SK-N-DZ (cell line): Measurements from ENCODE around the gene MDM2.
"Not testable (repeated sequence)": the region's sequence is repeated elsewhere in the genome, so short reads cannot be mapped to it uniquely, and the experiment has no call there.

Experiments
- DNase-seq: peaks from one replicate; pipeline ENCODE4 v3.0.0-alpha.2; 2015; ENCODE audit warnings: low spot score

The MDM2 gene

DNA sequence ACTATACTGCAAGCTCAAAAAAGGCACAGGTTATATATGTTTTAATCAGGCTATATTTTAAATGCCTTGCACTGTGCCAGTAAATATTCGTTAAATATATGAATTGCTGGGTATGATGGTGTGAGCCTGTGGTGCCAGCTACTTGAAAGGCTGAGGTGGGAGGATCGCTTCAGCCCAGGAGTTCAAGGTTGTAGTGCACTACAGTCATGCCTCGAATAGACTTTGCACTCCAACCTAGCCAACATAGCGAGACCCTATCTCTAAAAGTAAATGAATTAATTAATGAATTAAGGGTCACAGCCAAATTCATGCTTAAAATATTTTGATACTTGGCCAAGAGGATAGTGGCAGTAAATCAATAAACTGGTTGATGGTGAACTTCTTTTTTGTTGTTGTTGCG lies 22.2 kb upstream of the MDM2 start:
- no peak for DNase-seq

DNA sequence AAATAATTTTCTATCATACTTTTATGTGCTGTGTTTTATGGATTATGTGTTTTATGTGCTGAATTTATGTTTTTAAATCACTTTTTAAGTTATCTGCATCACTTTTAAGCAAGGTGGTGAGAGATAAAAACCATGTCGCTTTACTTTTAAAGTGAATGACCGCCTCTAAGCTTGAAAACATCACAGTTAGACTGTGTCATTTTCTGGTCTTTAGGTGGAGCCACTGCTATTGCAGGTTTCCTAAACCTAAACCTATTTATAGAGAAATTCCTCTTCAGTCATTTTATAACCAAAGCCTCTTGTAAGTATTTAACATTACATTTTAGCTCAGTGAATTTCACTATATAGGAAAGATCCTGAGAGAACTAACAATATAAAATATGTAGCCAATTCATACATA lies 21.0 kb upstream of the MDM2 start:
- DNase-seq = no peak

DNA sequence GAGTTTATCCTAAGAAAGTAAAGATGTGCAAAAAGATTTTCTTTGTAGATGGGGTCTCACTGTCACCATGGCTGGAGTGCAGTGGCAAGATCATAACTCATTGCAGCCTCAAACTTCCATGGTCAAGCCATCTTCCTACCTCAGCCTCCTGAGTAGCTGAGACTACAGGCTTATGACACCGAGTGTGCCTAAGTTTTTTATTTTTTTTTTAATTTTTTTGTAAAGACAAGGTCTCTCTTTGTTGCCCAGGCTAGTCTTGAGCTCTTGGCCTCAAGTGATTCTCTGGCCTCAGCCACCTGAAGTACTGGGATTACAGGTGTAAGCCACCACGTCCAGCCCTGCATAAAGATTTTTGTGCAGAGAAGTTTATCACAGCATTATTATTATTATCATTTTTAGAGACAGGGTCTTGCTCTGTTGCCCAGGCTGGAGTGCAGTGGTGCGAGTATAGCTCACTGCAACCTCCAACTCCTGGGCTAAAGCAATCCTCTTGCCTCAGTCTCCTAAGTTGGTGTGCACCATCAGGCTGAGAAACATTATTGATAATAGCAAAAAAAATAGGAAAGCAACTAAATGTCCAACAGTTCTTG lies 19.3 kb upstream of the MDM2 start:
- DNase-seq = no peak

DNA sequence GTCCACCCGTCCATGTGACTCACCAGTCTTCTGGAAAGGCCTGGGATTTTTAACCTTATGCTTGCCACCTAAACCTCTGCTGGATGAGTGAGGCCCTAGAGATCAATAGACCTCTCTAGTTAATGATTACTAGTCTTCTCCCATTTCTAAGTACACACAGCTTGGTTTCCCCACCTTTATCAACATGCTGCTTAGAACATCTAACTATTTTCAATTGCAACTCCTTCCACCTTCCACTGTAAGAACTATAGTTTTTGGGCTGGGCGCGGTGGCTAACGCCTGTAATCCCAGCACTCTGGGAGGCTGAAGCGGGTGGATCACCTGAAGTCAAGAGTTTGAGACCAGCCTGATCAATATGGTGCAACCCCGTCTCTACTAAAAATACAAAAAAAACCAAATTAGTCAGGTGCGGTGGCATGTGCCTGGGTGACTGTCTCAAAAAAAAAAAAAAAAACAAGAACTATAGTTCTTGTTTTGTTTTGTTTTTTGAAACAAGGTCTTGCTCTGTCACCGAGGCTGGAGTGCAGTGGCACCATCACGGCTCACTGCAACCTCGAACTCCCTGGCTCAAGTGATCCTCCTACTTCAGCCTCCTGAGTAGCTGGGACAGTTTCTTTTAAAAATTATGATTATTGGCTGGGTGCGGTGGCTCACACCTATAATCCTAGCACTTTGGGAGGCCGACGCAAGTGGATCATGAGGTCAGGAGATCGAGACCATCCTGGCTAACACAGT lies 18.7 kb upstream of the MDM2 start:
- no peak for DNase-seq

DNA sequence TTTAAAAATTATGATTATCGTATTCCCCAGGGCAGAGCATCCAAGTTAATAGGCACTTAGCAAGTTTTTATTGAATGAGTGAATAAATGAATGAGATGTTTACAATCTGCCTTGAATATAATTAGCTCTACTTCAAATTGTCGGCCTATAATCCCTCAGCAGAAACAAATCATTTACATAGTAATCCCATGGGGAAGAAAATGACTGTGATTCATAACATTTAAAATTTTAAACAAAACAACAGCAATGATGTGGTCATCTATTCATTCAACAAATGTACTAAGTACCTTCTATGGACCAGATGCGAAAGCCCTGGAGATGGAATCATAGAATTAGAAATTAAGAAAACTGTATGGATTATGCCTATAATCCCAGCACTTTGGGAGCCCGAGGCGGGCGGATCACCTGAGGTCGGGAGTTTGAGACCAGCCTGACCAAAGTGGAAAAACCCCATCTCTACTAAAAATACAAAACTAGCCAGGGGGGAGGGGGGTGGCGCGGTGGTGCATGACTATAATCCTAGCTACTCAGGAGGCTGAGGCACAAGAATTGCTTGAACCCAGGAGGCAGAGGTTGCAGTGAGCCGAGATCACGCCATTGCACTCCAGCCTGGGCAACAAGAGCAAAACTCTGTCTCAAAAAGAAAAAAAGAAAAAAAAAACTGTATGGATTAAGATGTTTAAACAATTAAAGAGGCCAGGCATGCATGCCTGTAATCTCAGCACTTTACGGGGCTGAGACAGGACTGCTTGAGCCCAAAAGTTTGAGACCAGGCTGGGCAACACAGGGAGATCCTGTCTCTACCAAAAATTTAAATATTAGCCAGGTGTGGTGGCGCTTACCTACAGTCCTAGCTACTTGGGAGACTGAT lies 17.7 kb upstream of the MDM2 start:
- DNase-seq = no peak

GRCh38 chr12:68790952-68791234 lies 17.1 kb upstream of the MDM2 start:
- DNase-seq = no peak

DNA sequence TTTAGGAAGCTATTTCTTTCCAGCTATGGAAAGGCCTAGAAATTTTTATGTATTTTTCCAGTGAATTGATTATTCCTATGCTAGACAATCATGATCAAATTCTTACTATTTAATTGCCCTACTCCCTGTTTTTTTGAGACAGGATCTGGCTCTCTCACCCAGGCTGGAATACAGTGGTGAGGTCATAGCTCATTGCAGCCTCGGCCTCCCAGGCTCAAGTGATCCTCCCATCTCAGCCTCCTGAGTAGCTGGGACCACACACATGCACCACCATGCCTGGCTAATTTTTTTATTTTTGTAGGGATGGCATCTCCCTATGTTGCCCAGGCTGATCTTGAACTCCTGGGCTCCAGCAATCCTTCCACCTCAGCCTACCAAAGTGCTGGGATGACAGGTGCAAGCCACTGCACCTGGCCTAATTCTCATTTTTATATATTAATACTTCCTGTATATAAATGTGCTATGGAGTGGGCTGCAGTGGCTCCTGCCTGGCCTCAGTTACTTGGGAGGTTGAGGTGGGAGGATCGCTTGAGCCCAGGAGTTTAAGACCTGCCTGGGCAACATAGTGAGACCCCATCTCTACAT lies 16.0 kb upstream of the MDM2 start:
- no peak for DNase-seq

DNA sequence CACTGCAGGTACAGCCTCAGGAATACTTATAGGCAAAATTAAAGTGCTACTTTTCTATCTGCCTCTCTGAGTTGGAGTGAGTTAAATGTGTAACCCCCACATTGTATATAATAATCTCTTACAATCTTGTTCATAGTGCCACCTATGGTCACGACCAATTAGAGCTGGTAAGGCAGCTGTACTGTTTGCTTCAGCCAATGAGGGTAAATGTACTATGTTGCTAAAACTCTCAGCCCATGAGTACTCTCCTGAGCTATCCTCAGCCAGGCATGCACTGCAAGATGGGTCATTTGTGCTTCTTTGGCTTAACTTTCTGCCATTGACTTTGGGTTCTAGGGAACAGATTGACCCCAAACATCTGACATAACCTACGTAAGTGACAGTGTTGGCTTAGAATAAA lies 15.0 kb upstream of the MDM2 start:
- DNase-seq = peak; percentile 29

- DNase-seq = no peak
Measured at GRCh38 chr12:68793436-68793835, 14.5 kb upstream of the MDM2 start.

DNA sequence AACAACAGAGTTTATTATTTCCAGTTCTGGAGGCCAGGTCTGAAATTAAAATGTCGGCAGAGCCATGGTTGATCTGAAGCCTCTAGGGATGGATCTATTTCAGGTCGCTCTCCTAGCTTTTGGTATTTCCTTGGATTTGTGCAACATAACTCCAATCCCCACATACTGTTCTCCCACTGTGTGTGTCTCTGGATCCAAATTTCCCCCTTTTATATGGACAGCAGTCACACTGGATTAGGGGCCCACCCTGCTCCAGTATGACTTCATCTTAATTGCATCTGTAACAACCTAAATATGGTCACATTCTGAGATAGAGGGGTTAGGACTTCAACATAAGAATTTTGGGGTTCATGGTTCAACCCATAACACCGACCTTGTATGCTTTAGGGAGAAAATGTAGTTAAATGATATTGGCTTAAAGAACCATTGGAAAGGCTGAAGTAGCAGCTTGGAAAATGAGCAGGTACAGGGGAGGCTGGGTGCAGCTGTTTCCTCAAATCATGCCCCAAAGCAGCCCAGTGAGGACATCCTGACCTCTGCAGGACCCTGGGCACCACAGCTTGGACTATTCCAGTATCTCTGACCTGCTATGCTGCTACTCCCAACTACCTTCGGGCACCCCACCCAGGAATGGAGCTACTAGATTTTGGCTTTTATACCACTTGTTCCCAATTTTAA lies 13.9 kb upstream of the MDM2 start:
- no peak for DNase-seq

- DNase-seq = no peak
Measured at GRCh38 chr12:68794653-68795251, 13.2 kb upstream of the MDM2 start.

DNA sequence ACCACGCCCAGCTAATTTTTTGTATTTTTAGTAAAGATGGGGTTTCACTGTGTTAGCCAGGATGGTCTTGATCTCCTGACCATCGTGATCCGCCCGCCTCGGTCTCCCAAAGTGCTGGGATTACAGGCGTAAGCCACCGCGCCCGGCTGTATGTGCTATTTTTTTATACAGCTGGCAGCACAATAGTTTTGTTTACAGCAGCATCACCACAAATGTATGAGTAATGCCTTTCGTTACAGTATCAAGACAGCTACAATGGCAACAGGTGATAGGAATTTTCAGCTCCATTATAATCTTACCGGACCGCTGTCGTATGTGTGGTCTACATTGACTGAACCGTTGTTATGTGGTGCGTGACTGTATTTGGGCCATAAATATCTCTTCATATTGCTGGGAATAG lies 11.6 kb upstream of the MDM2 start:
- no peak for DNase-seq

DNA sequence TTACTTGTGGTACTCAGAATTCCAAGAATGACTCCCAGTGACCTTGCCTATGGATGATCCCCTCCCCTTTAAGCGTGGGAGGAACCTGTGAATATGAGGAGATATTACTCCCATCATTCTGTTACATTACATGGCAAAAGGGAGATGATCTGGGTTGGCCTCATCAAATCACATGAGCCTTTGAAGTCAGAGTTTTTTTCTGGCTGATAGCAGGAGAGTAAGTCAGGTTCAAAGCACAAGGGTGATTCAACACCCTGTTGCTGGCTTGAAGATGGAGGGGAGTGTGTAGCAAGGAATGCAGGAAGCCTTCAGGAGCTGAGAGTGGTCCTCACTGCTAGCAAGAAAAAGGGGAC lies 9.1 kb upstream of the MDM2 start:
- DNase-seq = no peak

DNA sequence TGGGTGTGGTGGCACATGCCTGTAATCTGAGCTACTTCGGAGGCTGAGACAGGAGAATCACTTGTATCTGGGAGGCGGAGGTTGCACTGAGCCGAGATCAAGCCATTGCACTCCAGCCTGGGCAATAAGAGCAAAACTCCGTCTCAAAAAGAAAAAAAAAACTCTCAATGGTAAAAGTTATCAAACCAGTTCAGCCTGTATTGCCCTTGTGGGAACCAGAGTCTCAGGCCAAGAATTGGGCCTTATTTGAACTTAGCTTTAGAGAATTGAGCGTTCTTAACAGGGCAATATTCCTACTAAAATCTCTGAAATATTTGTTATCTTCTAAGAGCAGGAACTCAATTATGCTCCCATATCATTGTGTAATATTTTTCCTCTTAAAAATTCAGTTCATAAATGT lies 7.7 kb upstream of the MDM2 start:
- no peak for DNase-seq

DNA sequence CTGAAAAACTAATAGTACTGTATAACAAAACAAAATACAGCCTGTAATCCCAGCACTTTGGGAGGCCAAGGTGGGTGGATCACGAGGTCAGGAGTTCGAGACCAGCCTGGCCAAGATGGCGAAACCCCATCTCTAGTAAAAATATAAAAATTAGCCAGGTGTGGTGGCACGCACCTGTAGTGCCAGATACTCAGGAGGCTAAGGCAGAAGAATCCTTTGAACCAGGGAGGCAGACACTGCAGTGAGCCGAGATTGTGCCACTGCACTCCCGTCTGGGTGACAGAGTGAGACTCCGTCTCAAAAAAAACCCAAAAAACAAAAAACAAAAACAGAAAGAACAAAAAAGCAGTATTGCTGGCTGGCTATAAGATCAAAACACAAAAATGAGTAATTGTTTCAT lies 6.9 kb upstream of the MDM2 start:
- not testable (repeated sequence) for DNase-seq

DNA sequence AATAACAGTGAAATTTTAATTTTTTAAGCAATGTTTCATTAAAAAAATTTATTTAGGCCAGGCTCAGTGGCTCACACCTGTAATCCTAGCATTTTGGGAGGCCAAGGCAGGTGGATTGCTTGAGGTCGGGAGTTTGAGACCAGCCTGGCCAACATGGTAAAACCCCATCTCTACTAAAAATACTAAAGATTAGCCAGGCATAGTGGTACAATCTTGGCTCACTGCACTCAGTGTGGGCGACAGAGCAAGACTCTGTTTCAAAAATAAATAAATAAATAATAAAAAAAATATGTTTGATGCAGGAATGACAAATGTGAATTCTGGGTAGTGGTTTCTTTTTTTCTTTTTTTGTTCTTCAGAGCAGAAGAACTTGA lies 5.6 kb upstream of the MDM2 start:
- DNase-seq = not testable (repeated sequence)

- not testable (repeated sequence) for DNase-seq
Measured at GRCh38 chr12:68802911-68803651, 4.9 kb upstream of the MDM2 start.

GRCh38 chr12:68803948-68804656 lies 3.9 kb upstream of the MDM2 start:
- no peak for DNase-seq

DNA sequence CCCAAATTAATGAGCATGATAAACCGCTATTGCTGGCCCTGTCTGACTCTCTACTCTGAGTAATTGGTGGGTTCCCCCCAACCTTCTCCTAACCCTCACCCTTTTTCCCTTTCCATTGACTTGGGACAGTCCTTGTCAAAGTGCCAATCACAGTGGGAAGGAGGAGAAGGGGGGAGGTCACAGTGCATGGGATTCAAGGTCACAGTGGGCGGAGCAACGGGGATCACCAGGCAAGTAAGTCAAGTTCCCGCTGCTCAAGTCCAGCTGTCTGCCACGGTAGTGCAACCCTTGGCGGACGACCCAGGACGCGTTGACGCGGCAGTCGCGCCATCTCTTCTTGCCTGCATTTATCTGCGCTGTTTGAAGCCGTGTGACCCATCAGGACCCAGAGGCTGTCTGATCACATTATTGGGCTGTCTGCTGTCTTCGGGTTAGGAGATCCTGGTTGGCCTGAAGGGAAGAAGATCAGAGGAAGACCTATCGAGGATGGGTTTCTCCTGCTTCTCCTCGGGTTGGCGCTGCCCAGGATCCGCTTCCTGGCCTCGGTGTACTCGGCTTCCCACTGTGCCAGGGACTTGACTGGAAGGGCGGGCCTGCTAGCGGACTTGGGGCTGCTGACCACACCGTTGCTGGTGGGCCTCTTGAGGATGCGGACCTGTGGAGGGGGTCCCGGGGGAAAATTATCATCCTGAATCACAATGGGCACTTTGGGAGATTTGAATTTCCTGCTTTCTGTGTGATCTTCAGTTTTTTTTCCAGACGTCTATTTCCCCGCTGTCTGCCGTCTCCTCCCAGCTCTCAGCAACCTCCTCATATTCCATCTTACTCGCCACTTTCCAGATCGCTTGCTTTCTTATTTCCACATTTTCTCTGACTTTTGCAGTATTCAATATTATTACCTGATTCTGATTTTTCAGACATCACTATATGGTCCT lies 3.1 kb upstream of the MDM2 start:
- no peak for DNase-seq
